ENCODE results near the gene COLEC11. TPM values are rescaled to one million over a fixed set of nuclear protein-coding genes. Genes with fewer than 3 reads are reported as not detected.

The COLEC11 gene
- total and polyA plus RNA-seq, 2 experiments from 2014 or later, result 1.3 to 1.5 TPM

- no peak overlapping the region for H3K27ac Mint-ChIP-seq
- H3K27me3 Mint-ChIP-seq (ENCODE audit: insufficient read depth, low read depth, poor library complexity), result peaks cover 3% of the 10 kb centered on the region
- 0 out of 2 replicates have a peak, but pooled peaks cover under 1% of the 10 kb centered on the region for H3K79me2 ChIP-seq (replicated peaks; ENCODE audit: insufficient read depth)
- H3K9me2 ChIP-seq (ENCODE audit: insufficient read depth), result no peaks in the 10 kb centered on the region
- peaks cover 17% of the 10 kb centered on the region for H3K36me3 ChIP-seq (ENCODE audit: insufficient read depth)
- H4K20me1 ChIP-seq (replicated peaks; ENCODE audit: insufficient read depth), result peaks cover 18% of the 10 kb centered on the region
- TF ChIP-seq ZNF114 (CRISPR knock-in tag; IDR thresholded peaks at IDR 0.05) (no peak), ZNF331 (CRISPR knock-in tag; IDR thresholded peaks at IDR 0.05; ENCODE audit: low read depth) (no peak), NANOG (IDR thresholded peaks at IDR 0.05; ENCODE audit: borderline replicate concordance) (no peak), REST (IDR thresholded peaks at IDR 0.05; ENCODE audit: unreplicated experiment) (no peak), EZH2phosphoT487 (IDR thresholded peaks at IDR 0.05; ENCODE audit: unreplicated experiment) (no peak), ETS1 (IDR thresholded peaks at IDR 0.05) (no peak), POLR2AphosphoS5 (IDR thresholded peaks at IDR 0.05; ENCODE audit: low read depth) (no peak), ZNF462 (CRISPR knock-in tag; IDR thresholded peaks at IDR 0.05) (no peak), CTCF (conservative IDR thresholded peaks at IDR 0.05; ENCODE audit: low read depth in 2 of 2) (no peak), CREB1 (CRISPR knock-in tag; IDR thresholded peaks at IDR 0.05; ENCODE audit: low read depth) (no peak), EZH2 (IDR thresholded peaks at IDR 0.05; ENCODE audit: low read depth, unreplicated experiment) (no peak)
- H3K4me1 Mint-ChIP-seq, result no peaks in the 10 kb centered on the region
- ATAC-seq (no peak), DNase-seq (ENCODE audit: low spot score) (no peak)
- no peak overlapping the region for H3K4me2 ChIP-seq
- H3K27ac ChIP-seq (ENCODE audit: low read depth), result no peak overlapping the region
- H3K9me3 Mint-ChIP-seq, result peaks cover 6% of the 10 kb centered on the region; the same call in 2 of the 3 replicates
- H3K4me3 Mint-ChIP-seq, result no peak overlapping the region
- no peak overlapping the region for H2AFZ ChIP-seq
- H3K27me3 ChIP-seq (ENCODE audit: insufficient read depth), result no peaks in the 10 kb centered on the region
- H3K4me1 ChIP-seq (ENCODE audit: insufficient read depth), result no peaks in the 10 kb centered on the region
- H3F3A ChIP-seq (replicated peaks; ENCODE audit: low read depth), result peaks cover 6% of the 10 kb centered on the region
- peaks cover 44% of the 10 kb centered on the region for H3K36me3 Mint-ChIP-seq (ENCODE audit: low read depth)
- H3K4me3 ChIP-seq, result no peak overlapping the region
These were observed 8.7 kb upstream of the COLEC11 start for GRCh38 chr2:3586220-3586619.

All from GM23338 (cell line).